Common myeloid progenitor, CD34-positive (primary cell): ENCODE results near the gene CAPN7.
A peak's percentile ranks its signal among the peaks of the same experiment; 100 is the strongest.

ENCODE experiments used
- CTCF ChIA-PET: fragments of 350-600 bp; sonication (Branson Sonifier 250); formaldehyde crosslinking; loops from one replicate; lab custom pipeline; 2021; ENCODE audit warnings: antibody characterized with exemption; lab: Charles Lee
- POLR2A ChIA-PET: fragments of 350-600 bp; sonication (Branson Sonifier 250); formaldehyde crosslinking; loops from one replicate; lab custom pipeline; 2021; ENCODE audit warnings: antibody characterized with exemption; lab: Charles Lee
- DNase-seq, 3 donors: peaks; one replicate each; pipeline versions ENCODE4 v3.0.0 to v3.0.0-alpha.2; 2013
- H3K27ac ChIP-seq, 2 experiments: 1 replicate in 1 of 2; 2 replicates in 1 of 2; pipeline ENCODE4 v1.7.0; 2013; ENCODE audit warnings: inconsistent platforms in 2 of 2, low read length in 2 of 2, mild to moderate bottlenecking in 2 of 2, low read depth in 1 of 2, moderate library complexity in 1 of 2; ENCODE audit not compliant: severe bottlenecking in 2 of 2, insufficient read depth in 1 of 2, poor library complexity in 1 of 2
- H3K27me3 ChIP-seq, 5 experiments: replicated peaks in 2 of 5; 1 replicate in 3 of 5; 2 replicates in 2 of 5; pipeline versions ENCODE4 v1.6.1 to v1.7.0; 2013; ENCODE audit warnings: low read length in 4 of 5, mild to moderate bottlenecking in 2 of 5, moderate library complexity in 2 of 5, inconsistent platforms in 1 of 5; ENCODE audit not compliant: insufficient read depth in 5 of 5, control insufficient read depth in 4 of 5
- H3K36me3 ChIP-seq, 4 experiments: 1 replicate in 2 of 4; 2 replicates in 2 of 4; pipeline versions ENCODE4 v1.6.1 to v1.7.0; 2013; ENCODE audit warnings: low read length in 3 of 4, control low read depth in 1 of 4, mild to moderate bottlenecking in 1 of 4; ENCODE audit not compliant: control insufficient read depth in 4 of 4, insufficient read depth in 4 of 4
- H3K4me1 ChIP-seq, 4 experiments: 1 replicate in 3 of 4; 2 replicates in 1 of 4; pipeline versions ENCODE4 v1.6.1 to v1.7.1; 2013; ENCODE audit warnings: low read length in 3 of 4, mild to moderate bottlenecking in 3 of 4, control low read depth in 1 of 4, inconsistent platforms in 1 of 4, moderate library complexity in 1 of 4; ENCODE audit not compliant: control insufficient read depth in 4 of 4, insufficient read depth in 4 of 4; ENCODE audit errors: control extremely low read depth in 1 of 4
- H3K4me3 ChIP-seq, 7 experiments: 1 replicate in 4 of 7; 2 replicates in 3 of 7; pipeline versions ENCODE4 v1.5.1 to v1.7.0; 2013; ENCODE audit warnings: mild to moderate bottlenecking in 7 of 7, low read length in 6 of 7, moderate library complexity in 6 of 7, inconsistent platforms in 2 of 7, low read depth in 2 of 7, control low read depth in 1 of 7; ENCODE audit not compliant: insufficient read depth in 4 of 7, control insufficient read depth in 1 of 7; ENCODE audit errors: extremely low read depth in 1 of 7
- H3K9me3 ChIP-seq, 5 experiments: 1 replicate in 4 of 5; 2 replicates in 1 of 5; pipeline versions ENCODE4 v1.6.1 to v1.7.1; 2013; ENCODE audit warnings: low read length in 4 of 5, mild to moderate bottlenecking in 2 of 5, inconsistent platforms in 1 of 5, low read depth in 1 of 5, moderate library complexity in 1 of 5; ENCODE audit not compliant: control insufficient read depth in 4 of 5, insufficient read depth in 2 of 5; ENCODE audit errors: control extremely low read depth in 1 of 5
- WGBS: methylation state at CpG from one replicate; pipeline ENCODE4 v1.1.5; 2013; ENCODE audit not compliant: insufficient coverage; 5-methylcytosine and 5-hydroxymethylcytosine counted together

Gene CAPN7

GRCh38 chr3:15207836-15208504 is 1.9 kb downstream of the CAPN7 start:
- H3K4me3 ChIP-seq: peak overlapping the region in 3 of 7 experiments; percentile 83 to 97 (median 95)
- peaks cover 8 to 22% (median 15%) of the 10 kb centered on the region in 4 experiments for H3K4me1 ChIP-seq
- ChIA-PET CTCF (interaction anchor here (1.0 to 1.6 kb wide), 4 partner anchors 11 to 90 kb away, joined by 3 to 4 read pairs (median 4); no protein-coding TSS in a partner anchor), POLR2A (interaction anchor here (0.6 to 1.0 kb wide), 3 partner anchors 150 to 1316 kb away, joined by 3 to 4 read pairs (median 4); no protein-coding TSS in a partner anchor)
- peak overlapping the region; percentile 86 to 90 for H3K27ac ChIP-seq
- no CpG with 5 or more reads among the region's 5 CpGs for WGBS
- H3K27me3 ChIP-seq: no peaks in the 10 kb centered on the region
- H3K9me3 ChIP-seq: no peaks in the 10 kb centered on the region
- peaks cover 7 to 16% (median 14%) of the 10 kb centered on the region in 4 experiments for H3K36me3 ChIP-seq
- DNase-seq: peak in 1 of 3 donors; percentile 20

DNA sequence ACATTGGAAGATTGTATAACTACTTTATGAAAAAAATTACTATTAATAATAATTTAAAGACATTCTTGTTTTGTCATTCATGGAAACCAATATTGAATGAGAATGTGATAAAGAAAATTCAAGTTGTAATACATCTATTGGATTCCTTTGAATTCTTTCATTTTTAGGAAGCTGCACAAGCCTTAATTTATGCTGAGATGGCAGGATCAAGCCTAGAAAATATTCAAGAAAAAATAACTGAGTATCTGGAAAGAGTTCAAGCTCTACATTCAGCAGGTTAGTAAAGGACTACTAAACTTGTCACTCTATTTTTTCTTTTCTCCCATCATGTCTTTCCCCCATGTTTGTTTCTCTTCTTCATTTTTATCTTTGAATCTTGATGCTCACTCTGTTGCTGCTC is 5.9 kb downstream of the CAPN7 start:
- peaks cover 8 to 16% (median 11%) of the 10 kb centered on the region in 4 experiments for H3K4me1 ChIP-seq
- no peak for DNase-seq
- no peak overlapping the region for H3K27ac ChIP-seq
- H3K4me3 ChIP-seq: no peak overlapping the region
- H3K36me3 ChIP-seq: peaks cover 9 to 40% (median 28%) of the 10 kb centered on the region in 4 experiments
- no peaks in the 10 kb centered on the region for H3K9me3 ChIP-seq
- POLR2A ChIA-PET: no interaction called here
- CTCF ChIA-PET: interaction anchor here (1.4 kb wide), 1 partner anchor 10 kb away, joined by 3 read pairs; no protein-coding TSS in a partner anchor
- no peaks in the 10 kb centered on the region for H3K27me3 ChIP-seq

- no peak for DNase-seq
- no CpG with 5 or more reads among the region's 1 CpG for WGBS
- Histone ChIP-seq H3K27me3 (no peaks in the 10 kb centered on the region), H3K27ac (no peak overlapping the region), H3K9me3 (no peaks in the 10 kb centered on the region), H3K4me1 (peaks cover 0 to 2% (median 0%) of the 10 kb centered on the region in 4 experiments), H3K36me3 (peaks cover 23 to 61% (median 49%) of the 10 kb centered on the region in 4 experiments), H3K4me3 (no peak overlapping the region)
- POLR2A ChIA-PET: no interaction called here
- CTCF ChIA-PET: interaction anchor here (1.0 kb wide), 1 partner anchor 11 kb away, joined by 3 read pairs; no protein-coding TSS in a partner anchor
These were observed 8.7 kb downstream of the CAPN7 start for GRCh38 chr3:15214758-15215157.

DNA sequence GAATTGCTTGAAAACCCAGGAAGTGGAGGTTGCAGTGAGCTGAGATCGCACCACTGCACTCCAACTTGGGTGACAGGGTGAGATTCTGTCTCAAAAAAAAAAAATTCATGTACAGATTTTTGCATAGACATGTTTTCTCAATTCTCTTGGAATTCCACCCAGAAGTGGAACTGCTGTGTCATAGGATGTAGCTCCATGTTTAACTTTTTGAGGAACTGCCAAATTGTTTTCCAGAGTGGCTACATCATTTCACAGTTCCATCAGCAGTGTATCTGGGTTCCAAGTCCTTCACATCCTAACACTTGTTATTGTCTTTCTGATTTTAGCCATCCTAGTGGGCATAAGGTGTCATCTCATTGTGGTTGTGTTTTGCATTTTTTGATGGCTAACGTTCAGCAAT is 9.9 kb downstream of the CAPN7 start:
- Histone ChIP-seq H3K27ac (no peak overlapping the region), H3K36me3 (peaks cover 20 to 67% (median 55%) of the 10 kb centered on the region in 4 experiments), H3K27me3 (no peaks in the 10 kb centered on the region), H3K9me3 (no peaks in the 10 kb centered on the region), H3K4me1 (no peaks in the 10 kb centered on the region), H3K4me3 (no peak overlapping the region)
- peak in 2 of 3 donors; percentile 9 to 10 for DNase-seq
- ChIA-PET POLR2A (no interaction called here), CTCF (no interaction called here)
- WGBS: 100% methylated on average over 1 of the region's 2 CpGs

DNA sequence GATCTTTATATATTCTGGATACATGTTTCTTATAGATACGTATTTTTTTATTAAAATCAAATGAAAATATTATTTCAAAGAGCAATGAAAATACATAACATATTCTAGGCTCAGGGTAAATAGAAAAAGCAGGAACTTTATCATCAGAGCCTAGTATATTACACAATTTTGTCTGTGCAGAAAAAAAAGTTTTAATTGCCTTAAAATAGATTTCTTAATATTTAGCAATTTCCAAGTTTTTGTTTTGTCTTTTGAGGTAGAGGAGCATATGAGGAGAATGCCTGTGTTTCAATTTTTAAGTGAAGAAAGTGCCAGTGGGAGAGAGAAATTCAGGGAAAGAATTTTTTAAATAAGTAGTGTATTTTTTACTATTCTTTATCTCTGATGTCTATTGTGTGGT is 10.5 kb downstream of the CAPN7 start:
- CTCF ChIA-PET: no interaction called here
- POLR2A ChIA-PET: no interaction called here
- no peaks in the 10 kb centered on the region for H3K4me1 ChIP-seq
- DNase-seq: no peak
- H3K9me3 ChIP-seq: no peaks in the 10 kb centered on the region
- WGBS: no CpG with 5 or more reads among the region's 1 CpG
- H3K27ac ChIP-seq: no peak overlapping the region
- H3K27me3 ChIP-seq: no peaks in the 10 kb centered on the region
- H3K36me3 ChIP-seq: peaks cover 19 to 69% (median 57%) of the 10 kb centered on the region in 4 experiments
- no peak overlapping the region for H3K4me3 ChIP-seq

DNA sequence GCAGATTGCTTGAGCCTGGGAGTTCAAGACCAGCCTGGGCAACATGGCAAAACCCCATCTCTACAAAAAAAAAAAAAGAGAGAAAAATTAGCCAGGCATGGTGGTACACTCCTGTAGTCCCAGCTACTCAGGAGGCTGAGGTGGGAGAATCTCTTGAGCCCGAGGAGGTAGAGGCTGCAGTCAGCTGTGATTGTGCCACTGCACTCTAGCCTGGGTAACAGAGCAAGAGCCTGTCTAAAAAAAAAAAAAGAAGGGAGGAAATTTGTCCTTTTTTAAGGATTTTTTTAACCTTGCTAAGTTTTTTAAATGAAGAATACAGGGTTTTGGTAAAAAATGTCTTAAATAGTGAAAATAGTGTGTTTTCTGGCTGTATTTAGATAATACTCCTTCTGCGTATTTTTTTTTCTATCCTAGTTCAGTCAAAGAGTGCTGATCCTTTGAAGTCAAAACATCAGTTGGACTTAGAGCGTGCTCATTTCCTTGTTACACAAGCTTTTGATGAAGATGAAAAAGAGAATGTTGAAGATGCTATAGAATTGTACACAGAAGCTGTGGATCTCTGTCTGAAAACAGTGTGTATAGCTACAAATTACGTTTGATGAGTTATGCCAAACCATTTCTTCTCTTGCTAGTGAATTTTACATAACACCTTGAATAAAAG is 11.1 kb downstream of the CAPN7 start:
- Histone ChIP-seq H3K27me3 (no peaks in the 10 kb centered on the region), H3K27ac (no peak overlapping the region), H3K9me3 (no peaks in the 10 kb centered on the region), H3K36me3 (peaks cover 19 to 74% (median 60%) of the 10 kb centered on the region in 4 experiments), H3K4me3 (no peak overlapping the region), H3K4me1 (no peaks in the 10 kb centered on the region)
- 94% methylated on average over 3 of the region's 4 CpGs for WGBS
- DNase-seq: no peak
- POLR2A ChIA-PET: no interaction called here
- CTCF ChIA-PET: interaction anchor here (0.8 kb wide), 1 partner anchor 10 kb away, joined by 3 read pairs; no protein-coding TSS in a partner anchor

GRCh38 chr3:15217841-15218267 is 11.8 kb downstream of the CAPN7 start:
- H3K4me1 ChIP-seq: no peaks in the 10 kb centered on the region
- H3K36me3 ChIP-seq: peaks cover 23 to 72% (median 58%) of the 10 kb centered on the region in 4 experiments
- POLR2A ChIA-PET: no interaction called here
- H3K27ac ChIP-seq: no peak overlapping the region
- no peaks in the 10 kb centered on the region for H3K27me3 ChIP-seq
- CTCF ChIA-PET: interaction anchor here (0.8 kb wide), 1 partner anchor 11 kb away, joined by 3 read pairs; no protein-coding TSS in a partner anchor
- 83% methylated on average over 1 of the region's 2 CpGs for whole genome bisulfite sequencing
- H3K9me3 ChIP-seq: no peaks in the 10 kb centered on the region
- no peak for DNase-seq
- H3K4me3 ChIP-seq: no peak overlapping the region
